GM12874 (cell line): ENCODE results near the gene HBQ1.
"Not testable (repeated sequence)": the region's sequence is repeated elsewhere in the genome, so short reads cannot be mapped to it uniquely, and the experiment has no call there.

Source experiments
- CTCF ChIP-seq: IDR thresholded peaks from 2 replicates; pipeline ENCODE4 v1.5.1; 2011; ENCODE audit warnings: low read depth, mild to moderate bottlenecking, control low read depth, low read length, moderate library complexity; ENCODE audit not compliant: insufficient read depth

Gene HBQ1

GRCh38 chr16:166375-167121, 13.7 kb upstream of the HBQ1 start:
- no peak for TF ChIP-seq CTCF

- TF ChIP-seq CTCF = no peak
These were observed 13.1 kb upstream of the HBQ1 start for GRCh38 chr16:167122-167690.

DNA sequence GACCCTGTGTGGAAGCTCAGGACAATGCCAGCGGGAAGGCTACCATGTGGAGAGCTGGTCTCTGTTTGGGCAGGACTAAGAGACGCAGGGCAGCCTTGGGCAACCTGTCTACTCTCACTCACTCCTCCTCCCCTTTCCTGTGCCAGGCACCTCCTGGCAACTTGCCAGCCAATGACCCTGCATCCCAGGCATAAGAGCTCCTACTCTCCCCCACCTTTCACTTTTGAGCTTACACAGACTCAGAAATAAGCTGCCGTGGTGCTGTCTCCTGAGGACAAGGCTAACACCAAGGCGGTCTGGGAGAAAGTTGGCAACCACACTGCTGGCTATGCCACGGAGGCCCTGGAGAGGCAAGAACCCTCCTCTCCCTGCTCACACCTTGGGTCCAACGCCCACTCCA, 11.8 kb upstream of the HBQ1 start:
- TF ChIP-seq CTCF = no peak

DNA sequence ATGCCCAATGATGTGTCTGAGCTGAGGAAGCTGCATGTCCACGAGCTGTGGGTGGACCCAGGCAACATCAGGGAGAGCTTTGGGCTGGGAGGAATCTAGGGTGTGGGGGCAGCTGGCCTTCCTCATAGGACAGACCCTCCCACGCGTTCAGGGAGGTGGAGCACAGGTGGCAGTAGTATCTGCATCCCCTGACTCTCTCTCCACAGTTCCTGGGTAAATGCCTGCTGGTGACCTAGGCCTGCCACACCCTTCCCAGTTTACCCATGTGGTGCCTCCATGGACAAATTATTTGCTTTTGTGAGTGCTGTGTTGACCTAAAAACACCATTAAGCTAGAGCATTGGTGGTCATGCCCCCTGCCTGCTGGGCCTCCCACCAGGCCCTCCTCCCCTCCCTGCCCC, 11.2 kb upstream of the HBQ1 start:
- no peak for TF ChIP-seq CTCF

GRCh38 chr16:170788-171187, 9.5 kb upstream of the HBQ1 start:
- TF ChIP-seq CTCF = no peak

DNA sequence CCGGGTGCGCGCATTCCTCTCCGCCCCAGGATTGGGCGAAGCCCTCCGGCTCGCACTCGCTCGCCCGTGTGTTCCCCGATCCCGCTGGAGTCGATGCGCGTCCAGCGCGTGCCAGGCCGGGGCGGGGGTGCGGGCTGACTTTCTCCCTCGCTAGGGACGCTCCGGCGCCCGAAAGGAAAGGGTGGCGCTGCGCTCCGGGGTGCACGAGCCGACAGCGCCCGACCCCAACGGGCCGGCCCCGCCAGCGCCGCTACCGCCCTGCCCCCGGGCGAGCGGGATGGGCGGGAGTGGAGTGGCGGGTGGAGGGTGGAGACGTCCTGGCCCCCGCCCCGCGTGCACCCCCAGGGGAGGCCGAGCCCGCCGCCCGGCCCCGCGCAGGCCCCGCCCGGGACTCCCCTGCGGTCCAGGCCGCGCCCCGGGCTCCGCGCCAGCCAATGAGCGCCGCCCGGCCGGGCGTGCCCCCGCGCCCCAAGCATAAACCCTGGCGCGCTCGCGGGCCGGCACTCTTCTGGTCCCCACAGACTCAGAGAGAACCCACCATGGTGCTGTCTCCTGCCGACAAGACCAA, 7.8 kb upstream of the HBQ1 start, which contains the start of gene HBA2:
TSS of gene HBA2 (plus strand) at position 503 of the 568 bp plus-strand sequence. CDS start at position 540, 37 bp downstream.
- TF ChIP-seq CTCF = not testable (repeated sequence)

DNA sequence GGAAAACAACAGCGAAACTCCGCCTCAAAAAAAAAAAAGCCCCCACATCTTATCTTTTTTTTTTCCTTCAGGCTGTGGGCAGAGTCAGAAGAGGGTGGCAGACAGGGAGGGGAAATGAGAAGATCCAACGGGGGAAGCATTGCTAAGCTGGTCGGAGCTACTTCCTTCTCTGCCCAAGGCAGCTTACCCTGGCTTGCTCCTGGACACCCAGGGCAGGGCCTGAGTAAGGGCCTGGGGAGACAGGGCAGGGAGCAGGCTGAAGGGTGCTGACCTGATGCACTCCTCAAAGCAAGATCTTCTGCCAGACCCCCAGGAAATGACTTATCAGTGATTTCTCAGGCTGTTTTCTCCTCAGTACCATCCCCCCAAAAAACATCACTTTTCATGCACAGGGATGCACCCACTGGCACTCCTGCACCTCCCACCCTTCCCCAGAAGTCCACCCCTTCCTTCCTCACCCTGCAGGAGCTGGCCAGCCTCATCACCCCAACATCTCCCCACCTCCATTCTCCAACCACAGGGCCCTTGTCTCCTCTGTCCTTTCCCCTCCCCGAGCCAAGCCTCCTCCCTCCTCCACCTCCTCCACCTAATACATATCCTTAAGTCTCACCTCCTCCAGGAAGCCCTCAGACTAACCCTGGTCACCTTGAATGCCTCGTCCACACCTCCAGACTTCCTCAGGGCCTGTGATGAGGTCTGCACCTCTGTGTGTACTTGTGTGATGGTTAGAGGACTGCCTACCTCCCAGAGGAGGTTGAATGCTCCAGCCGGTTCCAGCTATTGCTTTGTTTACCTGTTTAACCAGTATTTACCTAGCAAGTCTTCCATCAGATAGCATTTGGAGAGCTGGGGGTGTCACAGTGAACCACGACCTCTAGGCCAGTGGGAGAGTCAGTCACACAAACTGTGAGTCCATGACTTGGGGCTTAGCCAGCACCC, 5.0 kb upstream of the HBQ1 start:
- no peak for TF ChIP-seq CTCF
